BLaER1 treated with 17β-estradiol and CSF1 and Interleukin-3, amounts not matched to agents 10 nM and 100 nM (cell line): ENCODE results near the gene GP5.

Source experiments
- H3K27ac ChIP-seq, 11 experiments: shearing (Covaris generic); formaldehyde crosslinking; 2 replicates each; pipeline ENCODE4 v1.8.1; 2022
- H3K27me3 ChIP-seq, 11 experiments: shearing (Covaris generic); formaldehyde crosslinking; 2 replicates each; pipeline ENCODE4 v1.8.1; 2022
- H3K36me3 ChIP-seq, 11 experiments: shearing (Covaris generic); formaldehyde crosslinking; 2 replicates each; pipeline ENCODE4 v1.8.1; 2022
- H3K4me1 ChIP-seq, 10 experiments: shearing (Covaris generic); formaldehyde crosslinking; 2 replicates each; pipeline ENCODE4 v1.8.1; 2022
- H3K4me2 ChIP-seq, 11 experiments: shearing (Covaris generic); formaldehyde crosslinking; 2 replicates each; pipeline ENCODE4 v1.8.1; 2022
- H3K4me3 ChIP-seq, 10 experiments: shearing (Covaris generic); formaldehyde crosslinking; 2 replicates each; pipeline ENCODE4 v1.8.1; 2022
- H3K9ac ChIP-seq, 11 experiments: shearing (Covaris generic); formaldehyde crosslinking; 2 replicates each; pipeline ENCODE4 v1.8.1; 2022
- H3K9me3 ChIP-seq, 11 experiments: shearing (Covaris generic); formaldehyde crosslinking; replicated peaks in 1 of 11; 2 replicates each; pipeline ENCODE4 v1.8.1; 2022
- H4K20me1 ChIP-seq, 11 experiments: shearing (Covaris generic); formaldehyde crosslinking; 2 replicates each; pipeline ENCODE4 v1.8.1; 2022
- Cebpa-rat ChIP-seq, 11 experiments: shearing (Covaris generic); IDR thresholded peaks; 2 replicates each; pipeline ENCODE4 v1.8.1; 2022

The GP5 gene

GRCh38 chr3:194357681-194358080 is 41.4 kb downstream of the GP5 start:
- Histone ChIP-seq H3K4me1 (peaks cover 25 to 99% (median 60%) of the 10 kb centered on the region in 10 experiments), H4K20me1 (no peaks in the 10 kb centered on the region), H3K4me2 (peak overlapping the region; percentile 42 to 90 (median 74)), H3K9me3 (peaks cover 0 to 23% (median 9%) of the 10 kb centered on the region in 11 experiments; a peak in 10 of 22 replicates), H3K4me3 (no peak overlapping the region), H3K27ac (peak overlapping the region in 4 of 11 experiments; percentile 16 to 67 (median 48); a peak in 7 of 22 replicates), H3K36me3 (peaks cover 0 to 18% (median 0%) of the 10 kb centered on the region in 11 experiments; a peak in 6 of 22 replicates), H3K9ac (peak overlapping the region in 3 of 11 experiments; percentile 0 to 50 (median 20); a peak in 5 of 22 replicates), H3K27me3 (no peaks in the 10 kb centered on the region)
- no peak for TF ChIP-seq Cebpa-rat (IDR thresholded peaks at IDR 0.05)

- Histone ChIP-seq H3K27ac (peak overlapping the region in 4 of 11 experiments; percentile 4 to 67 (median 48); a peak in 5 of 22 replicates), H3K27me3 (no peaks in the 10 kb centered on the region), H3K9me3 (peaks cover 0 to 16% (median 6%) of the 10 kb centered on the region in 11 experiments; a peak in 10 of 22 replicates), H3K4me1 (peaks cover 25 to 95% (median 72%) of the 10 kb centered on the region in 10 experiments), H3K4me2 (peak overlapping the region; percentile 11 to 90 (median 74)), H3K9ac (no peak overlapping the region), H3K36me3 (peaks cover 0 to 18% (median 0%) of the 10 kb centered on the region in 11 experiments; a peak in 6 of 22 replicates), H4K20me1 (no peaks in the 10 kb centered on the region), H3K4me3 (no peak overlapping the region)
- no peak for TF ChIP-seq Cebpa-rat (IDR thresholded peaks at IDR 0.05)
Observed at GRCh38 chr3:194355379-194355778, 43.7 kb downstream of the GP5 start.

- no peak for TF ChIP-seq Cebpa-rat (IDR thresholded peaks at IDR 0.05)
- Histone ChIP-seq H3K4me3 (no peak overlapping the region), H3K27me3 (no peaks in the 10 kb centered on the region), H4K20me1 (no peaks in the 10 kb centered on the region), H3K4me2 (peak overlapping the region in 7 of 11 experiments; percentile 10 to 90 (median 77); a peak in 8 of 22 replicates), H3K4me1 (peaks cover 25 to 93% (median 73%) of the 10 kb centered on the region in 10 experiments), H3K9ac (no peak overlapping the region), H3K9me3 (peaks cover 0 to 6% (median 0%) of the 10 kb centered on the region in 11 experiments; a peak in 6 of 22 replicates), H3K36me3 (peaks cover 0 to 7% (median 0%) of the 10 kb centered on the region in 11 experiments; a peak in 3 of 22 replicates), H3K27ac (no peak overlapping the region)
Observed at GRCh38 chr3:194354315-194354714, 44.8 kb downstream of the GP5 start.

- Histone ChIP-seq H3K4me2 (peak overlapping the region in 8 of 11 experiments; percentile 21 to 60 (median 46); a peak in 14 of 22 replicates), H3K27ac (peak overlapping the region in 3 of 11 experiments; percentile 10 to 60 (median 30); a peak in 4 of 22 replicates), H3K27me3 (no peaks in the 10 kb centered on the region), H3K9me3 (no peaks in the 10 kb centered on the region), H3K9ac (no peak overlapping the region), H4K20me1 (no peaks in the 10 kb centered on the region), H3K36me3 (no peaks in the 10 kb centered on the region), H3K4me1 (peaks cover 21 to 77% (median 58%) of the 10 kb centered on the region in 10 experiments), H3K4me3 (no peak overlapping the region)
- no peak for TF ChIP-seq Cebpa-rat (IDR thresholded peaks at IDR 0.05)
Observed at GRCh38 chr3:194352667-194353246, 46.3 kb downstream of the GP5 start.

- no peaks in the 10 kb centered on the region for H3K36me3 ChIP-seq
- peak overlapping the region in 5 of 11 experiments; percentile 28 to 60 (median 46); a peak in 5 of 22 replicates for H3K4me2 ChIP-seq
- peaks cover 14 to 72% (median 51%) of the 10 kb centered on the region in 10 experiments; a peak in 19 of 20 replicates for H3K4me1 ChIP-seq
- no peak for TF ChIP-seq Cebpa-rat (IDR thresholded peaks at IDR 0.05)
- H3K27me3 ChIP-seq = no peaks in the 10 kb centered on the region
- no peak overlapping the region for H3K4me3 ChIP-seq
- no peak overlapping the region for H3K9ac ChIP-seq
- H3K9me3 ChIP-seq = no peaks in the 10 kb centered on the region
- no peaks in the 10 kb centered on the region for H4K20me1 ChIP-seq
- H3K27ac ChIP-seq = peak overlapping the region in 1 of 11 experiments; percentile 60; a peak in 1 of 22 replicates
Observed at GRCh38 chr3:194351952-194352536, 47.0 kb downstream of the GP5 start.

DNA sequence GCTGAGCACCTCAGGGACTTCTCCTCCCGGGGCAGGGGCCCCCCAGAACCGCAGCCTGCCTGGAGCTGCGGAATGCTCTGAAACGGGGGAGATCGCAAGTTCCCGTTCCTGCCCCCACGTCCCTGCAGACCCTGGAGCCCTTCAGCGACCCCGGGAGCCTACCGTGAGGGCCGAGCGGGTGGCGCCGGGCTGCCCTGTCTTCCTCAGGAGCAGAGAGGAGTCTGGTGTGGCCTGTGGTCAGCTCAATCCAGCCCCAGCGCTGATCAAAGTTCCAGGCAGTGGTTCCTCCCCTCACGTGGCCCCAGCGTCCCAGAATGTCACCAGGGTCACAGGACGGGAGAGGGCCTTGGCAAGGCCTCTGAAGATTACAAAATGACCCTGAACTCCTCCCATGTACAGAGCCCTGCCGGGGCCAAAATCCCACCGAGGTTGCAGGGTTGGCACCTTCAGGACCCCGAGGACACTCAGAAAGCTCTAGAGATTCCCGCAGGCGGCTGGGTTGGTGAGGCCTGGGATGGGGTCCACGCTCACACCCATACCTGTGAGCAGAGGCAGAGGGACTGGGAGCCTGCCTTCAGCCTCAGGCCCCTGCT is 47.9 kb downstream of the GP5 start, which contains the start of gene CPN2:
TSS of gene CPN2 (minus strand) at position 249 of the 593 bp plus-strand sequence. CDS start 8,626 bp downstream, outside the sequence.
- Histone ChIP-seq H3K4me3 (no peak within 1 kb of the TSS), H3K27me3 (no peaks in the 10 kb centered on the region), H3K4me2 (peak within 1 kb of the TSS in 7 of 11 experiments; percentile 16 to 60 (median 30); a peak in 8 of 22 replicates), H4K20me1 (no peaks in the 10 kb centered on the region; a peak in 1 of 22 replicates), H3K4me1 (peaks cover 6 to 68% (median 43%) of the 10 kb centered on the region in 10 experiments; a peak in 18 of 20 replicates), H3K9me3 (no peaks in the 10 kb centered on the region), H3K27ac (peak within 1 kb of the TSS in 3 of 11 experiments; percentile 5 to 30 (median 26); a peak in 4 of 22 replicates), H3K36me3 (no peaks in the 10 kb centered on the region), H3K9ac (peak within 1 kb of the TSS in 3 of 11 experiments; percentile 9 to 26 (median 14); a peak in 2 of 22 replicates)
- TF ChIP-seq Cebpa-rat (IDR thresholded peaks at IDR 0.05) = no peak

DNA sequence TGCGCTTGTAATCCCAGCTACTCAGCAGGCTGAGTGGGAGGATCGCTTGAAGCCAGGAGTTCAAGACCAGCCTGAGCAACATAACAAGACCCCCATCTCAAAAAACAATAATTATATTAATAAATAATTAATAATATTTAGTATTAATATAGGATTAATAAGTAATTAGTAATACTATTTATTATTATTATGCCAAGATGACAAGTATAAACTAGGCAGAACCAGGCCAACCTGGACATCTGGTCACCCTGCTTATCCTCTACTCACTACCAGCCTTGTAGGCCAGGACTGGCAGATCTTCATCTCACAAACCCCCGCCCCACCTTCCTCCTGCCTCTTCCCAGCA is 48.4 kb downstream of the GP5 start:
- TF ChIP-seq Cebpa-rat (IDR thresholded peaks at IDR 0.05) = no peak
- Histone ChIP-seq H3K4me1 (peaks cover 6 to 64% (median 38%) of the 10 kb centered on the region in 10 experiments; a peak in 18 of 20 replicates), H3K4me2 (peak overlapping the region in 7 of 11 experiments; percentile 8 to 49 (median 30); a peak in 8 of 22 replicates)

DNA sequence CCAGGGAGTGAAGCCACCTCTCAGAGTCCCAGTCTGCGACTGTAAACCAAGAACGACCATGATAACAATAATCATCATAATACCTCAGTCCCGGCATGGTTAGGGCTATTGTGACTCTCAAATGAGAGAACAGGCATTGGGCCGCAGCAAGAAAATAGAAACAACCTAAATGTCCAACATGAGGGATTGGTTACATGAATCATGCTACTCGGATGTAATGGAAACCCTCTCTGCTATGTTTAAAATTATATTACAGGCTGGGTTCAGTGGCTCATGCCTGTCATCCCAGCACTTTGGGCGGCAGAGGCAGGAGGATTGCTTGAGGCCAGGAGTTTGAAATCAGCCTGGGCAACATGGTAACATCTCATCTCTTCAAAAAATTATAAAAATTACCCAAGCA is 50.7 kb downstream of the GP5 start:
- Histone ChIP-seq H3K9ac (no peak overlapping the region), H3K36me3 (no peaks in the 10 kb centered on the region), H4K20me1 (no peaks in the 10 kb centered on the region; a peak in 1 of 22 replicates), H3K4me2 (no peak overlapping the region), H3K4me3 (no peak overlapping the region), H3K27ac (no peak overlapping the region), H3K9me3 (no peaks in the 10 kb centered on the region), H3K27me3 (no peaks in the 10 kb centered on the region), H3K4me1 (peaks cover 0 to 63% (median 37%) of the 10 kb centered on the region in 10 experiments; a peak in 17 of 20 replicates)
- TF ChIP-seq Cebpa-rat (IDR thresholded peaks at IDR 0.05) = no peak

More for the DNA sequence above, 48.4 kb downstream of the GP5 start:
- Histone ChIP-seq H3K9me3 (no peaks in the 10 kb centered on the region), H3K27me3 (no peaks in the 10 kb centered on the region), H3K27ac (peak overlapping the region in 3 of 11 experiments; percentile 5 to 30 (median 26); a peak in 3 of 22 replicates), H3K4me3 (no peak overlapping the region), H3K36me3 (no peaks in the 10 kb centered on the region), H4K20me1 (no peaks in the 10 kb centered on the region; a peak in 1 of 22 replicates), H3K9ac (0 out of 22 replicates have a peak overlapping the region, but pooled peaks of 2 of the 11 experiments have one; percentile 9 to 14)
